ENCODE results near the gene NFKBIA.
"Not testable (repeated sequence)": the region's sequence is repeated elsewhere in the genome, so short reads cannot be mapped to it uniquely, and the experiment has no call there.

NFKBIA gene

GRCh38 chr14:35374263-35374712 lies 30.3 kb downstream of the NFKBIA start:
- peak in 2 of 10 donors; percentile 27 to 66 for DNase-seq
- intact Hi-C loops (cut with DNase I) = no loop called here

- peak in 2 of 10 donors; percentile 5 to 14 for DNase-seq
These were observed 31.3 kb downstream of the NFKBIA start for GRCh38 chr14:35373208-35373607.

GRCh38 chr14:35370969-35371368 lies 33.6 kb downstream of the NFKBIA start:
- peak in 2 of 10 donors; percentile 11 to 37 for DNase-seq
- intact Hi-C loops (cut with DNase I) = no loop called here

More at GRCh38 chr14:35373208-35373607, 31.3 kb downstream of the NFKBIA start:
- intact Hi-C loops (cut with DNase I) = not testable (repeated sequence)

GRCh38 chr14:35369701-35370191 lies 34.8 kb downstream of the NFKBIA start:
- intact Hi-C loops (cut with DNase I) = no loop called here
- DNase-seq = peak in 2 of 10 donors; percentile 76 to 80

GRCh38 chr14:35368583-35369392 lies 35.8 kb downstream of the NFKBIA start:
- intact Hi-C loops (cut with DNase I) = no loop called here
- peak in 2 of 10 donors; percentile 78 for DNase-seq

- DNase-seq = peak in 1 of 10 donors; percentile 17
- intact Hi-C loops (cut with DNase I) = no loop called here
These were observed 36.4 kb downstream of the NFKBIA start for GRCh38 chr14:35368139-35368460.

- peak in 2 of 10 donors; percentile 60 to 62 for DNase-seq
- intact Hi-C loops (cut with DNase I) = no loop called here
These were observed 37.5 kb downstream of the NFKBIA start for GRCh38 chr14:35367056-35367372.

GRCh38 chr14:35366521-35366976 lies 38.0 kb downstream of the NFKBIA start:
- intact Hi-C loops (cut with DNase I) = no loop called here
- peak in 1 of 10 donors; percentile 53 for DNase-seq

GRCh38 chr14:35366056-35366451 lies 38.5 kb downstream of the NFKBIA start:
- intact Hi-C loops (cut with DNase I) = no loop called here
- DNase-seq = peak in 5 of 10 donors; percentile 56 to 92 (median 63)

GRCh38 chr14:35365130-35366055 lies 39.2 kb downstream of the NFKBIA start:
- peak in 4 of 10 donors; percentile 49 to 86 (median 64) for DNase-seq
- intact Hi-C loops (cut with DNase I) = no loop called here

GRCh38 chr14:35362911-35363374 lies 41.6 kb downstream of the NFKBIA start:
- peak in 1 of 10 donors; percentile 57 for DNase-seq
- intact Hi-C loops (cut with DNase I) = no loop called here

- peak in 1 of 10 donors; percentile 57 for DNase-seq
- intact Hi-C loops (cut with DNase I) = no loop called here
These were observed 42.1 kb downstream of the NFKBIA start for GRCh38 chr14:35362450-35362849.

- intact Hi-C loops (cut with DNase I) = no loop called here
- DNase-seq = peak in 1 of 10 donors; percentile 51
These were observed 43.4 kb downstream of the NFKBIA start for GRCh38 chr14:35361141-35361480.

- peak in 1 of 10 donors; percentile 3 for DNase-seq
- intact Hi-C loops (cut with DNase I) = not testable (repeated sequence)
These were observed 44.9 kb downstream of the NFKBIA start for GRCh38 chr14:35359655-35360054.

GRCh38 chr14:35355981-35356841 lies 48.3 kb downstream of the NFKBIA start:
- intact Hi-C loops (cut with DNase I) = no loop called here
- DNase-seq = peak in 1 of 10 donors; percentile 26

GRCh38 chr14:35355235-35355634 lies 49.3 kb downstream of the NFKBIA start:
- intact Hi-C loops (cut with DNase I) = not testable (repeated sequence)
- DNase-seq = peak in 1 of 10 donors; percentile 45

- intact Hi-C loops (cut with DNase I) = no loop called here
- peak in 2 of 10 donors; percentile 9 to 22 for DNase-seq
These were observed 51.0 kb downstream of the NFKBIA start for GRCh38 chr14:35353409-35354172.

GRCh38 chr14:35352274-35353233 lies 52.0 kb downstream of the NFKBIA start:
- DNase-seq = peak in 2 of 10 donors; percentile 1 to 78
- intact Hi-C loops (cut with DNase I) = no loop called here

Data from posterior cingulate gyrus (tissue), 11 donors.